Ascending aorta (tissue), 2 donors: Measurements from ENCODE around the gene RNF39. TPM values are rescaled to one million over a fixed set of nuclear protein-coding genes. Genes with fewer than 3 reads are reported as not detected.
A peak's percentile ranks its signal among the peaks of the same experiment; 100 is the strongest.

Source experiments
- DNase-seq, 2 donors: peaks; one replicate each; pipeline ENCODE4 v3.0.0-alpha.2; 2019; ENCODE audit warnings: low spot score in 2 of 2
- H3K27ac ChIP-seq, 2 donors: fragments of 200-600 bp; sonication (generic); one replicate each; pipeline ENCODE4 v1.5.1; 2016 to 2017; ENCODE audit warnings: mild to moderate bottlenecking in 1 of 2
- H3K27me3 ChIP-seq: fragments of 200-600 bp; sonication (generic); one replicate; pipeline ENCODE4 v1.5.1; 2017
- H3K36me3 ChIP-seq, 2 donors: fragments of 200-600 bp; sonication (generic); one replicate each; pipeline ENCODE4 v1.5.1; 2016
- H3K4me1 ChIP-seq, 2 donors: fragments of 200-600 bp; sonication (generic); one replicate each; pipeline ENCODE4 v1.5.1; 2016 to 2017; ENCODE audit warnings: mild to moderate bottlenecking in 1 of 2
- H3K4me3 ChIP-seq, 2 donors: fragments of 200-600 bp; sonication (generic); one replicate each; pipeline ENCODE4 v1.5.1; 2016 to 2017; ENCODE audit warnings: mild to moderate bottlenecking in 1 of 2
- H3K9me3 ChIP-seq, 2 donors: fragments of 200-600 bp; sonication (generic); one replicate each; pipeline ENCODE4 v1.5.1; 2016
- intact Hi-C: fragments of 100-400 bp; cut with DNase I; formaldehyde crosslinking; loops from one replicate; pipeline ENCODE4 v1.15.1; 2023
- total RNA-seq: library from RNA; depleted of rRNA; stranded (reverse); fragments of >200 nt; gene quantifications from one replicate; pipeline ENCODE4 v1.1.0, GENCODE V29; 2016
- TF ChIP-seq, protein P1 (sequence below), 3 experiments: fragments of 200-600 bp in 2 of 3; fragments of 450-650 bp in 1 of 3; sonication (generic) in 2 of 3; IDR thresholded peaks; one replicate each; pipeline ENCODE4 v1.5.1; 2016 to 2019; ENCODE audit warnings: antibody characterized with exemption in 3 of 3, mild to moderate bottlenecking in 1 of 3, moderate library complexity in 1 of 3

Gene RNF39
- total RNA-seq, 1 donor from 2014 or later: not detected

- Histone ChIP-seq H3K4me1 (no peaks in the 10 kb centered on the region), H3K4me3 (no peak overlapping the region), H3K36me3 (no peaks in the 10 kb centered on the region), H3K27me3 (no peaks in the 10 kb centered on the region), H3K27ac (no peak overlapping the region), H3K9me3 (no peaks in the 10 kb centered on the region)
- TF ChIP-seq, protein P1, sequence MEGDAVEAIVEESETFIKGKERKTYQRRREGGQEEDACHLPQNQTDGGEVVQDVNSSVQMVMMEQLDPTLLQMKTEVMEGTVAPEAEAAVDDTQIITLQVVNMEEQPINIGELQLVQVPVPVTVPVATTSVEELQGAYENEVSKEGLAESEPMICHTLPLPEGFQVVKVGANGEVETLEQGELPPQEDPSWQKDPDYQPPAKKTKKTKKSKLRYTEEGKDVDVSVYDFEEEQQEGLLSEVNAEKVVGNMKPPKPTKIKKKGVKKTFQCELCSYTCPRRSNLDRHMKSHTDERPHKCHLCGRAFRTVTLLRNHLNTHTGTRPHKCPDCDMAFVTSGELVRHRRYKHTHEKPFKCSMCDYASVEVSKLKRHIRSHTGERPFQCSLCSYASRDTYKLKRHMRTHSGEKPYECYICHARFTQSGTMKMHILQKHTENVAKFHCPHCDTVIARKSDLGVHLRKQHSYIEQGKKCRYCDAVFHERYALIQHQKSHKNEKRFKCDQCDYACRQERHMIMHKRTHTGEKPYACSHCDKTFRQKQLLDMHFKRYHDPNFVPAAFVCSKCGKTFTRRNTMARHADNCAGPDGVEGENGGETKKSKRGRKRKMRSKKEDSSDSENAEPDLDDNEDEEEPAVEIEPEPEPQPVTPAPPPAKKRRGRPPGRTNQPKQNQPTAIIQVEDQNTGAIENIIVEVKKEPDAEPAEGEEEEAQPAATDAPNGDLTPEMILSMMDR (IDR thresholded peaks at IDR 0.05): no peak
- DNase-seq: no peak
- intact Hi-C loops: no loop called here
Measured at GRCh38 chr6:30091577-30092381, 16.2 kb upstream of the RNF39 start.

- no peaks in the 10 kb centered on the region for H3K4me1 ChIP-seq
- H3K36me3 ChIP-seq: no peaks in the 10 kb centered on the region
- no peak for DNase-seq
- no peaks in the 10 kb centered on the region for H3K27me3 ChIP-seq
- no peak overlapping the region for H3K4me3 ChIP-seq
- no peak overlapping the region for H3K27ac ChIP-seq
- H3K9me3 ChIP-seq: no peaks in the 10 kb centered on the region
- intact Hi-C loops: no loop called here
- TF ChIP-seq, protein P1 (IDR thresholded peaks at IDR 0.05): no peak
Measured at GRCh38 chr6:30087876-30088275, 12.3 kb upstream of the RNF39 start.

DNA sequence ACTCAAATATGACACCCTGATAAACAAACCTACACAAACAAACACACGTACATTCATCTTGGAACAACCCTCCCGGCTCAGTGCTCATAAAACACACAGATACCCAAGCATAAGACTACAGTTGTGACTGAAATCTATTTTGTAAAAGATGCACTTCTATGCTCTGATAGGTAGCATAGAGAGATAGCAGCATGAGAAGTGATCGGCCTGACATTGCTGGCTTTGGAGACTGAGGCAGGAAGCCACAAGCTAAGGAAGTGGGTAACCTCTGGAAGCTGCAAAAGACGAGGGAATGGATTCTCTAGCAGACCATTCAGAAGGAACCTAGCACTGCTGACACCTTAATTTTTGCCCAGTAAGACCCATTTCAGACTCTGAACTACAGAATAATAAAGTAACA is 1.6 kb upstream of the RNF39 start:
- TF ChIP-seq, protein P1 (IDR thresholded peaks at IDR 0.05): no peak
- Histone ChIP-seq H3K36me3 (no peaks in the 10 kb centered on the region), H3K27me3 (peaks cover 8% of the 10 kb centered on the region), H3K27ac (no peak overlapping the region), H3K4me3 (no peak overlapping the region), H3K4me1 (peaks cover 7 to 14% of the 10 kb centered on the region in 2 donors), H3K9me3 (no peaks in the 10 kb centered on the region)
- intact Hi-C loops: no loop called here
- no peak for DNase-seq

DNA sequence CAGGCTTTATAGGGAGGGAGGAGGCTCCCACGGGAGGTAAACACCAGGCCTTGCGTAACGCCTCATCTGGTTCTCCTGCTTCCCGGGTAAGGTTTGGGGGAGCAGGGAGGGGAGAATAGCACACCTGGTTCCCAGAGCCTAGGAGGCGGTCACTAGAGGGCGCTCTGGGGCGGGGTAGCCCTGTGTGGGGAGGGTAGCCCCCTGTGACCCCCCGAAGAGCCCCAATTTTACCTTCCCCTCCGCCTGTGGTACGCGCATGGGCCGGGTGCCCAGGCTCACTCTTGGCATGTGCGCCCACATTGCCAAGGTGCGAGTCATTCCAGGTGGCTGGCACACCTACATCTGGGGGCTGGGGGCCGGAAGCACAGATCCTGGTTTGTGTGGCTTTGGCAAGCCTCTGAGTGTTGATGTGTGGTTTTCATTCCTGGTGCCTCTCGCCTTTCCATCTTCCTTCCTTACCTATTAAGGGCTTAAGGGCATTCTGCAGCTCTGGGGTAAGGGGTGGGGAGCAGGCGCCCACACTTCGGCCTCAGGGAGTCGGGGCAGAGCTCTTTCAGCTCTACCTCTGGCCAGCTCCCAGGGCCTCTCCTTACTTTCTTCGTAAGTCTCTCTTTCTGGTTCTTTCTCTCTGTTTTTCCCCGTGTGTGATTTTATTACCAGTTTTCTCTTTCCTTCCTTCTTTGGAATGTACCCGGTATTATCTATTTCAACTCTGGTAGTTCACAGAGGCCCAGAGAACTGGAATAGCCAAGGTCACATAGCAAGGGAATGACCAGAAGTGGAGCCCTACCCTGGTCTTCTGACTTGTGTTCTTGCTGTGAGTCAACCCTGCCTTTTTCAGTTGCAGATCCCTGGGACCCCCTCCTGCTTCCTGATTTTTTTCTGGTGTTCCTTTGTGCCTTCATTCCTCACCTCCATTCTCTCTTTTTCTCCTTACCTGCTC is 492 bp upstream of the RNF39 start:
- intact Hi-C loops: no loop called here
- Histone ChIP-seq H3K4me1 (peaks cover 7 to 14% of the 10 kb centered on the region in 2 donors), H3K27ac (no peak overlapping the region), H3K9me3 (no peaks in the 10 kb centered on the region), H3K4me3 (peak overlapping the region; percentile 26 to 55), H3K36me3 (no peaks in the 10 kb centered on the region), H3K27me3 (peaks cover 8% of the 10 kb centered on the region)
- TF ChIP-seq, protein P1 (IDR thresholded peaks at IDR 0.05): peak in 2 of 3 experiments; percentile 22 to 24
- no peak for DNase-seq

DNA sequence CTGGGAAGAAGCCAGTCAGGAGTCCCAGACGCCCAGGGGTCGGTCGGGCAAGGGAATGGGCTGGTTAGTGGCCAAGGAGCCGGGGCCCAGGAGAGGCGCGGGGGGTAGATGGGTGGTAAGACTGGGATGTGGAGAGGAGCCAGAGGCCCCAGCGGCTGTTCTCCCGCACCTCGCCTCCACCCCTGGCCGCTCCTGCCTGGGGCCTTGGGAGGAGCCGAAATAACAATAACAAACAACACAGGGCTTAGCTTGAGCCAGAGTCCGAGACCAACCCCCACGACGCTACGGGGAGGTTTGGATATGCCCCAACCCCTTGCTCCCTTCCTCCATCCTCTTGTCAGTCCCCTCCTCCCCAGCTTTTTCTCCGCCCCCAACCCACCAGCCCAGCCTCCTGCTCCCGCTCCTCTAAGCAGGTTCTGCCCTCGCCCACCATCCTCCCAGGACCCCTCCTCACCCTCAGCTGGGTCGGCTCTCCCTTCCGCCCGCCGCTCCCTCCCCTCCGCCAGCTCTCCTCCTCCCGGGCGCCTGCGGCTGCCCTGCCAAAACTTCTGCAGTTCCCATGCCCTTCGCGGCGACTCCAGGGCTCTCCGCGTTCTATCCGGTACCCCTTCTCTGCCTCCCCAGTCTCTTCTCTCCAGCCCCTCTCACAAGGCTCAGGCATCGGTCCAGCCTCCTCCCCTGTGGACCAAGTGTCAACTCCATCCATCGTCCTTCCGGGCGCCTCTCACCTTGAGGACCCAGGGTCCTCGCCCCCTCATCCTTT is 1.1 kb downstream of the RNF39 start:
- intact Hi-C loops: no loop called here
- H3K27me3 ChIP-seq: peaks cover 8% of the 10 kb centered on the region
- no peak overlapping the region for H3K27ac ChIP-seq
- H3K9me3 ChIP-seq: no peaks in the 10 kb centered on the region
- DNase-seq: no peak
- H3K4me1 ChIP-seq: peaks cover 7 to 14% of the 10 kb centered on the region in 2 donors
- H3K4me3 ChIP-seq: peak overlapping the region; percentile 26 to 55
- TF ChIP-seq, protein P1 (IDR thresholded peaks at IDR 0.05): no peak
- peaks cover under 1 to 5% of the 10 kb centered on the region in 2 donors for H3K36me3 ChIP-seq
